Epithelial cell of esophagus (primary cell): ENCODE measurements around the gene DTHD1.

Experiments used
- DNase-seq: peaks from one replicate; pipeline ENCODE4 v3.0.0; 2010; ENCODE audit warnings: low read depth
- H3K4me3 ChIP-seq: 2 replicates; pipeline ENCODE4 v1.5.1; 2011; ENCODE audit warnings: mild to moderate bottlenecking, low read length, control low read depth
- CTCF ChIP-seq: IDR thresholded peaks from 2 replicates; pipeline ENCODE4 v1.5.1; 2011; ENCODE audit warnings: low read depth, mild to moderate bottlenecking, low read length, control low read depth, inconsistent platforms; ENCODE audit not compliant: insufficient read depth; ENCODE audit errors: missing control alignments

The DTHD1 gene

DNA sequence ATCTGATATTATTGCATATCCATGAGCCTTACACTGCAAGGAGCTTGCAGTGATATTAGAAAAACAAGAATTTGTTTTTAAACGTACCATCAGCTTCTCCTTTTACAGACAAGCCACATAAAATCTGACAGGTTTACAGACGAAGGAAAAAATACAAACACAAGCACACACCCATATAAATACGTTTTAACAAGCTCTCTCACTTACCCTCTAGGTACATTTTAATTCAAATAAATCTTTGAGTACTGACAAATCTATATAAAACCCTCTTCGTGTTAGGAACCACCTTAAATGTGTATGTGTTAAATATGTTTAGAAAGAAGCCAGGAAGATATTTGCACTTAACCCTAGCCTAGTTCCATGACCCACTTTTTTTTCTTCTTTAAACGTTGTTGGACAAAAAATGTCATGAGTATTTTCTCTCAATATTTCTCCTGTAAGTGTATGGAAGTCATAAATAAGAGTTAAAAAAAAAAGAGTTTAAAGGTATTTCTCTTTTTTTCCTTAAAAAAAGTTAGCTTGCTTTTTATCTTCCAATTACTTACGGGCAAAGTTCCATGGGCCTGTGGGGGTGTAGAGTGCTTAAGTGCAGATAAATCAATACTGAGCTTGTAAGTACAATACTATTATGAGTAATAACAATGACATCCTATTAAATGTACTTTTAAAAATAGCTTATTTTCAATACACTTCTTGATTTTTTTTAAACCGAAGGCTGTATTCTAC is 38.6 kb upstream of the DTHD1 start:
- peak overlapping the region; percentile 71 for H3K4me3 ChIP-seq
- no peak for TF ChIP-seq CTCF
- peak; percentile 26 for DNase-seq

- DNase-seq = peak; percentile 70
These were observed 37.8 kb upstream of the DTHD1 start for GRCh38 chr4:36243355-36244256.

DNA sequence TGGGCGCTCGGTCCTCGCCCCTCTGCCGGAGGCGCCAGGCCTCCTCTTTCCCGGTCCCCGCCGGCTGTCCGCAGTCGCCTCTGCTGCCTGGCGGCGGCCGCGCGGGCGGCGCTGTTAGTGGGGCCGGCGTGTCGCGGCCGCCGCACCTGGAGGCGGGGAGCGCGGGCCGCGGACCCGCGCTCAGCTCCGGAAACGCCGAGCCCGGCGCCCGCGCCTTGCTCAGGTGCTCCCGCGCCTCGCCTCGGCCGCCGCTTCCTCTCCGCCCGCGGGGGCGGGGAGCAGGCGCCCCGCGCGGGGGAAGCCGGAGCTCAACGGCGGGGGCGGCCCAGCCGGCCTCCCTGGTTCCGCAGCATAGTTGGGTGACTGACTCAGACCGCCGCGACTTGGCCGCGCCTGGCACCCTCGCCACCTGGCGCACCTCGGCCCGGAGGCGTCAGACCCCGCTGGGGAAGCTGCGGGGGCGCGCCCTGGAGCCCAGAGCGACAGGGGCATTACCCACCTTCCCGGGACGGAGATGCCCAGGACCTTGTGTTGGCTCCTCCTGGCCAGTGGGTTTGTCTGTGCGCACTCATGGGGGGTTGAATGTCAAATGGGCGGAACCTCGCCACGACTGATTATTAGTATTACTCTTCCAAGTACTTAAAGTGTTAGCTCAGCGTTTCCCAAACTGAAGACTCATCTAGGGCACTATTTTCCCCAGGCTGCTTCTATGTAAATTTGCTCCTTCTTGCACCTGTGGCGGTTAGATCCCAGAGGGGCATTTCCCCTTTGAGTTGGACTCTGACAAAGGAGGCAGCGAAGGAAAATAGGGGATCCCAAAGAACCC is 36.9 kb upstream of the DTHD1 start, which contains the start of gene ARAP2:
Gene ARAP2, minus strand, starts transcription at position 258 of the 826 bp plus-strand sequence. CDS start 15,028 bp downstream, outside the sequence.
- TF ChIP-seq CTCF = no peak
- peak within 1 kb of the TSS; percentile 71 for H3K4me3 ChIP-seq
- DNase-seq = peak; percentile 94

More at GRCh38 chr4:36243355-36244256, 37.8 kb upstream of the DTHD1 start:
- no peak for TF ChIP-seq CTCF
- peak overlapping the region; percentile 71 for H3K4me3 ChIP-seq

DNA sequence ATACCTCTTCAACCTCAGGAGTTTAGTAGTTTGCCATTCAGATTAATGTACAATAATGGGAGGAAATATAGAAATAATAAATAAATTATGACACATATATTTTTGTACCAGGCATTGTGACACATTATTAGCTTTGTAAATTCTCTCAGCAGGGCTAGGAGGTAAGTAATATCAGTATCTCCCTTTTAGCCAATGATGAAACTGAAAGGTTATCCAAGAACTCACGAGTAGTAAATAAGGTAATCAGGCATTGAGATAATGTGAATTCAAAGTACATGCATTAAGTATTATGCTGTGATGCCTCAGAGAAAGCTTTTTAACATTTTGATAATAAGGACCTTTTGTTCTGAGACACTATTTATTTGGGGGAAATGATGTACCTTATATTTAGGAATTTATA is 31.8 kb upstream of the DTHD1 start:
- H3K4me3 ChIP-seq = no peak overlapping the region
- TF ChIP-seq CTCF = no peak
- DNase-seq = no peak

- H3K4me3 ChIP-seq = no peak overlapping the region
- TF ChIP-seq CTCF = no peak
- DNase-seq = no peak
These were observed 29.4 kb upstream of the DTHD1 start for GRCh38 chr4:36251983-36252382.

GRCh38 chr4:36254371-36254770 is 27.0 kb upstream of the DTHD1 start:
- TF ChIP-seq CTCF = no peak
- H3K4me3 ChIP-seq = no peak overlapping the region
- DNase-seq = no peak
